PC-3 (cell line): Measurements from ENCODE around the gene UBE2R2.

Experiments
- EZH2 ChIP-seq: fragments of 300-600 bp; sonication (generic); IDR thresholded peaks from one replicate; pipeline ENCODE4 v1.6.1; 2017; ENCODE audit warnings: antibody characterized with exemption, mild to moderate bottlenecking, low read length; ENCODE audit not compliant: unreplicated experiment
- EZH2phosphoT487 ChIP-seq: fragments of 300-600 bp; sonication (generic); IDR thresholded peaks from 2 replicates; pipeline ENCODE4 v1.6.1; 2018; ENCODE audit warnings: mild to moderate bottlenecking, antibody characterized with exemption, low read length, borderline replicate concordance
- TF ChIP-seq, protein P1 (sequence below): fragments of 300-600 bp; sonication (generic); conservative IDR thresholded peaks from 2 replicates; pipeline ENCODE4 v1.5.1; 2017; ENCODE audit warnings: antibody characterized with exemption, low read depth, mild to moderate bottlenecking, low read length

DNA sequence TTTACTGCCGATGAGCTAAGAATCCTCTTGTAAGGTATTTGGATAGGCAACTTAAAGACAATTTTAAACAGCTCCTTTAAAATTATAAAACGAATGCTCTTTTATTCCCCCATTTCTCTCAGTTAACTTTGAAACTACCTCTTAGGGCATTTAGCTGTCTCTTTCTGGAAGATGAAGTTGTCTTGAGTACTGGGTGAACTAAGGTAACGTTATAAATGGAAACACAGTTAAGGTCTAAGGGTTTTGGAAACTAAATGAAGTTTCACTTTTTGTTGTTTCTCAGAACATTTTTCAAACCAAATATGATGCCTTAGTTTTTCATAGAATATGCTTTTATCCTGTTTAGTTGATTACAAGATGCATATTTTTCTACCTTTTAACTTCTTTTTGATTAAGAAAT is 6.8 kb downstream of the UBE2R2 start:
- TF ChIP-seq, protein P1, sequence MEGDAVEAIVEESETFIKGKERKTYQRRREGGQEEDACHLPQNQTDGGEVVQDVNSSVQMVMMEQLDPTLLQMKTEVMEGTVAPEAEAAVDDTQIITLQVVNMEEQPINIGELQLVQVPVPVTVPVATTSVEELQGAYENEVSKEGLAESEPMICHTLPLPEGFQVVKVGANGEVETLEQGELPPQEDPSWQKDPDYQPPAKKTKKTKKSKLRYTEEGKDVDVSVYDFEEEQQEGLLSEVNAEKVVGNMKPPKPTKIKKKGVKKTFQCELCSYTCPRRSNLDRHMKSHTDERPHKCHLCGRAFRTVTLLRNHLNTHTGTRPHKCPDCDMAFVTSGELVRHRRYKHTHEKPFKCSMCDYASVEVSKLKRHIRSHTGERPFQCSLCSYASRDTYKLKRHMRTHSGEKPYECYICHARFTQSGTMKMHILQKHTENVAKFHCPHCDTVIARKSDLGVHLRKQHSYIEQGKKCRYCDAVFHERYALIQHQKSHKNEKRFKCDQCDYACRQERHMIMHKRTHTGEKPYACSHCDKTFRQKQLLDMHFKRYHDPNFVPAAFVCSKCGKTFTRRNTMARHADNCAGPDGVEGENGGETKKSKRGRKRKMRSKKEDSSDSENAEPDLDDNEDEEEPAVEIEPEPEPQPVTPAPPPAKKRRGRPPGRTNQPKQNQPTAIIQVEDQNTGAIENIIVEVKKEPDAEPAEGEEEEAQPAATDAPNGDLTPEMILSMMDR: no peak
- TF ChIP-seq EZH2 (no peak), EZH2phosphoT487 (no peak)
